Adrenal gland (tissue), 5 donors: ENCODE measurements around the gene SRGAP1.

Source experiments
- POLR2A ChIP-seq, 2 donors: fragments of 450-650 bp; IDR thresholded peaks; one replicate each; pipeline ENCODE4 v1.6.1; 2017; ENCODE audit warnings: antibody characterized with exemption in 2 of 2, mild to moderate bottlenecking in 2 of 2, moderate library complexity in 1 of 2
- TF ChIP-seq, protein P1 (sequence below), 6 experiments: fragments of 450-650 bp in 4 of 6; fragments of 200-600 bp in 2 of 6; sonication (generic) in 1 of 6; IDR thresholded peaks; 1 replicate in 5 of 6; 2 replicates in 1 of 6; pipeline versions ENCODE4 v1.5.1 to v1.8.0; 2016 to 2021; ENCODE audit warnings: antibody characterized with exemption in 6 of 6, mild to moderate bottlenecking in 2 of 6, moderate library complexity in 1 of 6
- donor health status: DM: no; HTN: no; CAD: no.

DNA sequence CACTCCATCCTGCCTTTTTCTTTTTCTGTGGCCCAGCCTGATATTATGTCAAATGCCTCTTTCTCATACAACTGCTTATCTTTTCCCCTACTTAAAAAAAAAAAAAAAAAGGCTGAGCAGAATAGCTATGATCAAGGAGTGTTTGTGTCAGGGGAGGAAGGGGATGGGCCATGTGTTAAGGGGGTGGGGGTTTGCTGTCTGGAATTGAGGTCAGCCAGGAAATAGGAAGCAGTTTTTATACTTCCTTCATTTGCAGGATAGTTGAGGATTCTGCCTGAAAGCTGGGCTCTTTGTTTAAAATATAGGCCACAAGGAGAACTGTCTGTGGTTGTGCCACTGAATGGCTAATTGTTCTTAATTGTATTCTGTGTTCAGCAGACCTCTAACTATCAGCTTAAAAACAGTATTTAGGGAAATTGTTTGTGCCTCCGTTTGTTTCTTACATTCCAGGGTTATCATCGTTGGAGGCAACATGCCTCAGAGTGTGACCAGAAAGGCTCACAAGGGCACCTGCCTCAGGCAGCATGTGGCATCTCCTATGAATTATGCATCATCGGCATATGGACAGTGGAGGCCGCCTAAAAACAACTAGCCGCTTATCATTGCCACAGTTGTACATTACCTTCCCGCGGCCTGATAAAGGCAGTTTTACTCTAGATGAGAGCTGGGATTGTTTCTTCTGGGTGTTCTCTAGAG, 96.0 kb downstream of the SRGAP1 start:
- TF ChIP-seq, protein P1, sequence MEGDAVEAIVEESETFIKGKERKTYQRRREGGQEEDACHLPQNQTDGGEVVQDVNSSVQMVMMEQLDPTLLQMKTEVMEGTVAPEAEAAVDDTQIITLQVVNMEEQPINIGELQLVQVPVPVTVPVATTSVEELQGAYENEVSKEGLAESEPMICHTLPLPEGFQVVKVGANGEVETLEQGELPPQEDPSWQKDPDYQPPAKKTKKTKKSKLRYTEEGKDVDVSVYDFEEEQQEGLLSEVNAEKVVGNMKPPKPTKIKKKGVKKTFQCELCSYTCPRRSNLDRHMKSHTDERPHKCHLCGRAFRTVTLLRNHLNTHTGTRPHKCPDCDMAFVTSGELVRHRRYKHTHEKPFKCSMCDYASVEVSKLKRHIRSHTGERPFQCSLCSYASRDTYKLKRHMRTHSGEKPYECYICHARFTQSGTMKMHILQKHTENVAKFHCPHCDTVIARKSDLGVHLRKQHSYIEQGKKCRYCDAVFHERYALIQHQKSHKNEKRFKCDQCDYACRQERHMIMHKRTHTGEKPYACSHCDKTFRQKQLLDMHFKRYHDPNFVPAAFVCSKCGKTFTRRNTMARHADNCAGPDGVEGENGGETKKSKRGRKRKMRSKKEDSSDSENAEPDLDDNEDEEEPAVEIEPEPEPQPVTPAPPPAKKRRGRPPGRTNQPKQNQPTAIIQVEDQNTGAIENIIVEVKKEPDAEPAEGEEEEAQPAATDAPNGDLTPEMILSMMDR (IDR thresholded peaks at IDR 0.05), result no peak
- no peak for TF ChIP-seq POLR2A (IDR thresholded peaks at IDR 0.05)
